GM20431 (cell line): Measurements from ENCODE around the gene APOBEC3C.
"Not testable (repeated sequence)": the region's sequence is repeated elsewhere in the genome, so short reads cannot be mapped to it uniquely, and the experiment has no call there.

Source experiments
- in situ Hi-C: fragments of 300-500 bp; cut with MseI, MboI; formaldehyde crosslinking; loops from one replicate; pipeline ENCODE4 v1.15.0; 2020; ENCODE audit warnings: low sequenced_read_pairs; ENCODE audit not compliant: unreplicated experiment

APOBEC3C gene

GRCh38 chr22:39013942-39014722 lies at the start of gene APOBEC3C:
Gene APOBEC3C, plus strand, starts transcription at chr22:39014257. Its CDS starts 106 bp downstream, at chr22:39014363.
- in situ Hi-C loops: loop anchor here (25.0 kb wide), 1 partner anchor 298 kb away; the partner anchor contains the start of gene RPL3

- in situ Hi-C loops: no loop called here
Measured at GRCh38 chr22:38964306-38964705, 49.8 kb upstream of the APOBEC3C start.

- in situ Hi-C loops: no loop called here
Measured at GRCh38 chr22:38964989-38965388, 49.1 kb upstream of the APOBEC3C start.

DNA sequence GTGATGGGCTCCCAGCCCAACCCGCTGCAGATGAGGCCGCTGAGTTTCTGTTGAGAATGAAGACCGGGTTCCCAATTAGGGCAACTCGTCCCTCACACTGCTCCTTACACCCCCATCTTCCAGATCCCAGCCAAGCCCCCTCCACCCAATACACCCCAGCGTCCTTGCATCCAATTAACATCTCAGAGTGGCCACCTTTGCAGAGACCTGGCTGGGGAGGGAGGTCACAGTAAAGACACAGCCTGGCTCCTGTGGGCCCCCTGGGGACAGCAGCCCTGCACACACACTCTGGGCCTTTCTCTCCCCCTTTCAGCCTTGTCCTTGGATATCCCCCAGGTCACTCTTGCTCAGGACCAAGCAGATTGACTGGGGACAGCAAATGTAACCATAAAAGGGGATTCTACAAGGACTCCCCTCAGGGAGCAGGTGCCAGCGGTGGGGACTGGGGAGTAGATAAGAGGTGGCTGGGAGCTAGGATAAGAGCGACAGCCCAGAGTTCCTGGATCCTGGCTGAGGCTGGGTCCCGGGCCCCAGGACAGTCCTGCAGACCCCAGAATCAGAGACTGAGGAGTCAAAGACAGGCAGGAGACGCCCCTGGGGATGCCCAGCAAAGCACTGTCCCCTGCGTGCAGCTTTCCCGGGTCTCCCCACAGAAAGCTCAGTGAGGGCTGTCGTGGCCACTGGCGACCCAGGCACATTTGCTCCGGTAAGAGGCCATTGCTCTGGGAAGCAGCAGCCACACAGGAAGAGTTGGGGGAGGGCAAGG lies 48.3 kb upstream of the APOBEC3C start:
- in situ Hi-C loops: no loop called here

- in situ Hi-C loops: no loop called here
Measured at GRCh38 chr22:38966380-38966702, 47.7 kb upstream of the APOBEC3C start.

GRCh38 chr22:38966942-38967341 lies 47.1 kb upstream of the APOBEC3C start:
- in situ Hi-C loops: no loop called here

- in situ Hi-C loops: no loop called here
Measured at GRCh38 chr22:38967451-38968450, 46.3 kb upstream of the APOBEC3C start.

DNA sequence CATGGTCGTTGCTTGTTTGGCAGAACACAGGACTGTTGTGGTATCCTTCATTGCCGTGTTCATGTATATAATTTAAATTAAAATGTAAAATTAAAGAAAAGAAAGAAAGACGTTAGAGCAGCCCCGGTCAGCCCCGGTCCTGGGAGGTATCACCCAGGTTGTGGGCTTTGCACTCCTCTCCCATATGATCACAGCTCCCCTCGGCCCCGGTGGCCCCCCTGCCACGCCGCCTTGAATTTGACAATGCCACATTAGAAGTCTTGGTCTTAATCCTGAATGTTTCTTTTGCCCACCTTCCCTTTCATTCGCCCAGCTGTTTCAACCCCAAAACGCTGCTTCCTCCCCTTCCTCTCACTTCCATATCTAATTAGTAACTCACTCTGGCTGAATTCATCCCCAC lies 45.3 kb upstream of the APOBEC3C start:
- in situ Hi-C loops: no loop called here

- in situ Hi-C loops: no loop called here
Measured at GRCh38 chr22:38970551-38970950, 43.5 kb upstream of the APOBEC3C start.

DNA sequence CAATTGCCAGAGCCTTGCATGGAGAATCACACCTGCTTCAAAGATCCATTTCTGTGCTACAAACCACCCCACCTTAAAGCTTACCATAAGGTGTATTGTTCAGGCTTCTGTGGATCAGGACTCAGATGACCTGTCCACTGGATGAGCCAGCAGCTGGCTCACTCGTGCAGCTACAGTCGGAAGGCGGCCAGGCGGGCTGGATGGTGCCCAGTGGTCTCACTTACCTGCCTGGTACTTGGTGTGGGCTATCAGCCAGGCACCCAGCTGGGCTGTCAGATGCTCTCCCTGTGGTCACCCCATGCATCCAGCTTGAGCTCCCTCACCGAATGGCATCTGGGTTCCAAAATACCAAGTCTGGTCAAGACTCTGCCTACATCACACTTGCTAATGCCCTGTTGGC lies 42.9 kb upstream of the APOBEC3C start:
- in situ Hi-C loops: no loop called here

- in situ Hi-C loops: no loop called here
Measured at GRCh38 chr22:38971791-38972190, 42.3 kb upstream of the APOBEC3C start.

DNA sequence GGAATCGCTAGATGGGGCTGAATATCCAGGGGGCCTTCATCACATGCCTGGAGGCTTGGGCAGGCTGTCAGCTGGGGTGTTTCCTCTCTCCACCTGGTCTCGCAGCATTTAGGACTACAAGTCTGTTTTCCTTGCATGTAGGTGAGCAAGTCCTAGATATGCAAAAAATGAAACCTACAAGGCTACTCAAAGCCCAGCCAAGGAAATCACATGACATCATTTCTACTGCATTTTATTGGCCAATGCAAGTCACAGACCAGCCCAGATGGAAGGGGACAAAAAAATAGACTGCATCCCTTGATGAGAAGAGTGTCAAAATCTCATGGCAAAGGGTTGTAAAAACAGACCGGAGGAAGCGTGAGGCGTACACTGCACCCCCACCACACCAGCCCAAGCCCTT lies 41.5 kb upstream of the APOBEC3C start:
- in situ Hi-C loops: no loop called here

DNA sequence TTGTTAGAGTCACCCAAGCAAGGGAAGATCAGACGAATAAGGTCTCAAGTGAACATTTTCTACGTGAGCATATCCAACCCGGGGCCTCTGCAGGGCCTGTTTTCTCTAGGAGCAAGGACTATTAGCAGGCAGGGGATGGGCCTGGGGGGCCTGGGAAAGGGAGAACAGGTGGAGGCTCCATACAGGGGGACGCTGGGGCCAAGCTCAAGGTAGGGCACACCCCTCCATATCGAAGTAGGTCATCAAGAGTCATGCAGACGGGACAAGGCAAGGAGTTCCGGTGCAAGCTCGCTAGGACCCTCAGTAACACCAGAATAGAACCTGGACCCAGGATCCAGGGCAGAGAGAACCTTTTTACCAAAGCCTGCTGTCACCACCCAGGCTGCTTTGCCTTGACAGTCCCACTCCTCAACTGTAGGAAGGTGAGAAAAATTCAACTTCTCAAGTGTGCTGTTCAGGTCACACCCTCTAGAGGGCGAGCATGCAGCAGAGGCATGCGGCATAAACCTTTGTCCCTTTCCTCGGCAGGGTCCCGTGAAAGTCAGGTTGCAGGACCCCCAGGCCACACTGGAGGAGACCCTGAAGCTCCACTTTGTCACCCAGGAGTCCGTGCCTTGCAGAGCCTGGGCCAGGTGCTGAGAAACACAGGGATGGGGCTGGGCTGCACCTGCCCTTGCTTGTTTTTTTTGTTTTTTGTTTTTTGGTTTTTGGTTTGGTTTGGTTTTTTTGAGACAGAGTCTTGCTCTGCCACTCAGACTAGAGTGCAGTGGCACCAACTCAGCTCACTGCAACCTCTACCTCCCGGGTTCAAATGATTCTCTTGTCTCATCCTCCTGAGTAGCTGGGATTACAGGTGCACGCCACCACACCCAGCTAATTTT lies 40.5 kb upstream of the APOBEC3C start:
- in situ Hi-C loops: no loop called here

- in situ Hi-C loops: no loop called here
Measured at GRCh38 chr22:38974170-38974825, 39.8 kb upstream of the APOBEC3C start.

- in situ Hi-C loops: no loop called here
Measured at GRCh38 chr22:38974826-38975175, 39.3 kb upstream of the APOBEC3C start.

DNA sequence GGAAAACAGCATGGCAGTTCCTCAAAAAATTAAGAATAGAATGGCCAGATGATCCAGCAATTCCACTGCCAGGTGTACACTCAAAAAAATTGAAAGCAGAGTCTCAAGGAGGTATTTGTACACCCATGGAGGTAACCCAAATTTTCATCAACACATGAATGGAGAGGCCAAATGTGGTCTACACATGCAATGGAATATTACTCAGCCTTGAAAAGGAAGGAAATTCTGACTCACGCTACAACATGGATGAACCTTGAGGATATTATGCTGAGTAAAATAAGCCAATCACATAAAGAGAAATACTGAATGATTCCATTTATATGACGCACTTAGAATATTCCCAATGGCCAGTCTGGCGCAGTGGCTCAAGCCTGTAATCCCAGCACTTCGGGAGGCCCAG lies 36.8 kb upstream of the APOBEC3C start:
- in situ Hi-C loops: not testable (repeated sequence)

- in situ Hi-C loops: not testable (repeated sequence)
Measured at GRCh38 chr22:38980587-38980986, 33.5 kb upstream of the APOBEC3C start.

DNA sequence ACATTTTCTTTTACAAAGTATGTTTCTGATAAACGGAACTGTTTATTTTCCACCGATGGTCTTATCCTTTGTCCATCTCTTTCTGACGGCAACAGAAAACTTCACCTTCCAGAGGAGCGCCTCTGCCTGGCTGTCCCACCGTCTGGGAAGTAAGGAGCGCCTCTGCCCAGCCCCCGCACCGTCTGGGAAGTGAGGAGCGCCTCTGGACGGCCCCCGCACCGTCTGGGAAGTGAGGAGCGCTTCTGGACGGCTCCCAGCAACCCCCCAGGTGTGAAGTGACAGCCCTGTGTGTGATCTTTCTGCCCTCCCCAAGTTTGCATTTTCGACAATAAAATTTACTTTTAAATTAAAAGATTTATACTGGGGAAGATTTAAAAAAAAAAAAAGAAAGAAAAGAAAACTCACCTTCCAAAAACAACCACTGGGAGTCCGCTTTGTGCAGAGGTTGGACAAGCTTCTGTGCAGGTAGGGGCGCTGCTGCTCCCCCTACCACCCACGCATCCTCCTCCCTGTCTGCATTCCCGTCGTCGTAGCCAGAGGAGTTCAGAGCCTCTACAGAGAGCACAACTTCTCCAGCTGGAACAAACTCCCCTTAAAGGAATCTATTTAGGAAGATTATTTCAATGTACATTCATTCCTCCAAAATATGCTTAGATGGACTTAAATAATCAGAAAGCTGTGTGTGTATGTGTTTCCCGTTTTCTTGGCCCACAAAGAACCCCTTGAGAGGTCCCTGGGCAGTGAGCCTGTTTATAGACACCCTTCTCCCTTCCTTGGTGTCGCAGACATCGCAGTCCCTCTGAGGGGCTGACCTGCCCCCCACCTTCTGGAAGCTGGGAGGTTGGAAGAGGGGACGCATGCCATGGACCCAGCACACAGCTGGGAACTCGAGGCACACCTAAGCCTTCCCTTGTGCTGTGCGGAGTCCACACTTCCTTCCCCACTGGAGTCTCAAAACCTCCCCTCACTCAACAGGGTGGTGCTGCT lies 32.8 kb upstream of the APOBEC3C start:
- in situ Hi-C loops: no loop called here
